ENCODE data around the gene RAB40A.

- TF ChIP-seq, protein P1, sequence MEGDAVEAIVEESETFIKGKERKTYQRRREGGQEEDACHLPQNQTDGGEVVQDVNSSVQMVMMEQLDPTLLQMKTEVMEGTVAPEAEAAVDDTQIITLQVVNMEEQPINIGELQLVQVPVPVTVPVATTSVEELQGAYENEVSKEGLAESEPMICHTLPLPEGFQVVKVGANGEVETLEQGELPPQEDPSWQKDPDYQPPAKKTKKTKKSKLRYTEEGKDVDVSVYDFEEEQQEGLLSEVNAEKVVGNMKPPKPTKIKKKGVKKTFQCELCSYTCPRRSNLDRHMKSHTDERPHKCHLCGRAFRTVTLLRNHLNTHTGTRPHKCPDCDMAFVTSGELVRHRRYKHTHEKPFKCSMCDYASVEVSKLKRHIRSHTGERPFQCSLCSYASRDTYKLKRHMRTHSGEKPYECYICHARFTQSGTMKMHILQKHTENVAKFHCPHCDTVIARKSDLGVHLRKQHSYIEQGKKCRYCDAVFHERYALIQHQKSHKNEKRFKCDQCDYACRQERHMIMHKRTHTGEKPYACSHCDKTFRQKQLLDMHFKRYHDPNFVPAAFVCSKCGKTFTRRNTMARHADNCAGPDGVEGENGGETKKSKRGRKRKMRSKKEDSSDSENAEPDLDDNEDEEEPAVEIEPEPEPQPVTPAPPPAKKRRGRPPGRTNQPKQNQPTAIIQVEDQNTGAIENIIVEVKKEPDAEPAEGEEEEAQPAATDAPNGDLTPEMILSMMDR (IDR thresholded peaks at IDR 0.05): no peak
- TF ChIP-seq POLR2A (IDR thresholded peaks at IDR 0.05): no peak
- TF ChIP-seq POLR2AphosphoS5 (IDR thresholded peaks at IDR 0.05): no peak
- no peak for TF ChIP-seq EP300 (IDR thresholded peaks at IDR 0.05)
These were observed 10.3 kb upstream of the RAB40A start for GRCh38 chrX:103529550-103529949.

All from gastroesophageal sphincter (tissue), 3 donors.